ENCODE results near the gene GNAZ. TPM values are rescaled to one million over a fixed set of nuclear protein-coding genes. Genes with fewer than 3 reads are reported as not detected.
"Not testable (repeated sequence)": the region's sequence is repeated elsewhere in the genome, so short reads cannot be mapped to it uniquely, and the experiment has no call there.

GNAZ gene
- total and polyA plus RNA-seq, 2 donors from 2014 or later = 3.7 to 5.7 TPM

GRCh38 chr22:23023294-23023693, 47.0 kb upstream of the GNAZ start:
- Histone ChIP-seq H3K4me3 (ENCODE audit: low read length in 3 of 3) (no peak overlapping the region), H3K4me1 (ENCODE audit: control insufficient read depth in 2 of 3, insufficient read depth in 2 of 3, low read depth in 1 of 3, low read length in 3 of 3) (no peaks in the 10 kb centered on the region), H3K9me3 (ENCODE audit: control insufficient read depth in 2 of 3, insufficient read depth in 1 of 3, low read length in 3 of 3) (no peaks in the 10 kb centered on the region), H3K27me3 (ENCODE audit: control insufficient read depth, insufficient read depth, low read length) (no peaks in the 10 kb centered on the region), H3K36me3 (ENCODE audit: control insufficient read depth in 2 of 3, insufficient read depth in 3 of 3, low read length in 3 of 3) (no peaks in the 10 kb centered on the region), H3K9ac (ENCODE audit: low read length in 3 of 3) (no peak overlapping the region), H3K27ac (ENCODE audit: low read depth in 2 of 2, low read length in 2 of 2) (no peak overlapping the region)
- DNase-seq = no peak
- TF ChIP-seq, protein P1, sequence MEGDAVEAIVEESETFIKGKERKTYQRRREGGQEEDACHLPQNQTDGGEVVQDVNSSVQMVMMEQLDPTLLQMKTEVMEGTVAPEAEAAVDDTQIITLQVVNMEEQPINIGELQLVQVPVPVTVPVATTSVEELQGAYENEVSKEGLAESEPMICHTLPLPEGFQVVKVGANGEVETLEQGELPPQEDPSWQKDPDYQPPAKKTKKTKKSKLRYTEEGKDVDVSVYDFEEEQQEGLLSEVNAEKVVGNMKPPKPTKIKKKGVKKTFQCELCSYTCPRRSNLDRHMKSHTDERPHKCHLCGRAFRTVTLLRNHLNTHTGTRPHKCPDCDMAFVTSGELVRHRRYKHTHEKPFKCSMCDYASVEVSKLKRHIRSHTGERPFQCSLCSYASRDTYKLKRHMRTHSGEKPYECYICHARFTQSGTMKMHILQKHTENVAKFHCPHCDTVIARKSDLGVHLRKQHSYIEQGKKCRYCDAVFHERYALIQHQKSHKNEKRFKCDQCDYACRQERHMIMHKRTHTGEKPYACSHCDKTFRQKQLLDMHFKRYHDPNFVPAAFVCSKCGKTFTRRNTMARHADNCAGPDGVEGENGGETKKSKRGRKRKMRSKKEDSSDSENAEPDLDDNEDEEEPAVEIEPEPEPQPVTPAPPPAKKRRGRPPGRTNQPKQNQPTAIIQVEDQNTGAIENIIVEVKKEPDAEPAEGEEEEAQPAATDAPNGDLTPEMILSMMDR (IDR thresholded peaks at IDR 0.05; ENCODE audit: borderline replicate concordance, extremely low read depth, insufficient read depth) = no peak
- FAIRE-seq = no peak
- intact Hi-C loops (cut with DNase I) = no loop called here

DNA sequence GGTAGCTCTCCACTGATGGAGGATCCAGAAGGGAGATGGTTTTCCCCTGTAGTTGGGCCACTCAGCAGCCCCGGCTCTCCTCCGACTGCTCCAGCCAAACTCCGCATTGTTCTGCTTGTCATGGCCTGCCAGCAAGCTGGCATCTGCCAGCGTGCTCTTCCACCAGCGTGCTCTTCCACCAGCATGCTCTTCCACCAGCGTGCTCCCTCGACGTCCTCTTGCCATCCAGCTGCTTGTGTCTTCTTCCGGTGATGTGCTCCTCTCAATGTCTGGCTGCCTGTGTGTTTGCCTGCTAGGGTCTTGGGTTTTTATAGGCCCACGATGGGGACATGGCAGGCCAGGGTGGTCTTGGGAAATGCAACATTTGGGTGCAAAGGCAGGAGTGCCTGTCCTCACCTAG, 43.5 kb upstream of the GNAZ start:
- H3K27me3 ChIP-seq (ENCODE audit: control insufficient read depth, insufficient read depth, low read length) = no peaks in the 10 kb centered on the region
- intact Hi-C loops (cut with DNase I) = no loop called here
- H3K4me1 ChIP-seq (ENCODE audit: control insufficient read depth in 2 of 3, insufficient read depth in 2 of 3, low read depth in 1 of 3, low read length in 3 of 3) = no peaks in the 10 kb centered on the region
- no peak overlapping the region for H3K9ac ChIP-seq (ENCODE audit: low read length in 3 of 3)
- H3K36me3 ChIP-seq (ENCODE audit: control insufficient read depth in 2 of 3, insufficient read depth in 3 of 3, low read length in 3 of 3) = no peaks in the 10 kb centered on the region
- DNase-seq (no peak), FAIRE-seq (no peak)
- no peak overlapping the region for H3K4me3 ChIP-seq (ENCODE audit: low read length in 3 of 3)
- no peaks in the 10 kb centered on the region for H3K9me3 ChIP-seq (ENCODE audit: control insufficient read depth in 2 of 3, insufficient read depth in 1 of 3, low read length in 3 of 3)
- TF ChIP-seq, protein P1 (IDR thresholded peaks at IDR 0.05; ENCODE audit: borderline replicate concordance, extremely low read depth, insufficient read depth) = no peak
- no peak overlapping the region for H3K27ac ChIP-seq (ENCODE audit: low read depth in 2 of 2, low read length in 2 of 2)

- intact Hi-C loops (cut with DNase I); H3K9me3 ChIP-seq (ENCODE audit: control insufficient read depth in 2 of 3, insufficient read depth in 1 of 3, low read length in 3 of 3); DNase-seq; H3K27me3 ChIP-seq (ENCODE audit: control insufficient read depth, insufficient read depth, low read length); H3K27ac ChIP-seq (ENCODE audit: low read depth in 2 of 2, low read length in 2 of 2); H3K9ac ChIP-seq (ENCODE audit: low read length in 3 of 3); FAIRE-seq; H3K4me1 ChIP-seq (ENCODE audit: control insufficient read depth in 2 of 3, insufficient read depth in 2 of 3, low read depth in 1 of 3, low read length in 3 of 3); H3K4me3 ChIP-seq (ENCODE audit: low read length in 3 of 3); H3K36me3 ChIP-seq (ENCODE audit: control insufficient read depth in 2 of 3, insufficient read depth in 3 of 3, low read length in 3 of 3): not testable (repeated sequence)
Observed at GRCh38 chr22:23027849-23028248, 42.5 kb upstream of the GNAZ start.

GRCh38 chr22:23029521-23030228, 40.6 kb upstream of the GNAZ start:
- Histone ChIP-seq H3K9me3 (ENCODE audit: control insufficient read depth in 2 of 3, insufficient read depth in 1 of 3, low read length in 3 of 3) (no peaks in the 10 kb centered on the region), H3K4me1 (ENCODE audit: control insufficient read depth in 2 of 3, insufficient read depth in 2 of 3, low read depth in 1 of 3, low read length in 3 of 3) (no peaks in the 10 kb centered on the region), H3K27ac (ENCODE audit: low read depth in 2 of 2, low read length in 2 of 2) (no peak overlapping the region), H3K9ac (ENCODE audit: low read length in 3 of 3) (no peak overlapping the region), H3K36me3 (ENCODE audit: control insufficient read depth in 2 of 3, insufficient read depth in 3 of 3, low read length in 3 of 3) (no peaks in the 10 kb centered on the region), H3K4me3 (ENCODE audit: low read length in 3 of 3) (no peak overlapping the region), H3K27me3 (ENCODE audit: control insufficient read depth, insufficient read depth, low read length) (no peaks in the 10 kb centered on the region)
- intact Hi-C loops (cut with DNase I) = no loop called here
- TF ChIP-seq, protein P1 (IDR thresholded peaks at IDR 0.05; ENCODE audit: borderline replicate concordance, extremely low read depth, insufficient read depth) = no peak
- DNase-seq (no peak), FAIRE-seq (no peak)
